ENCODE measurements around the gene PRR5.

GRCh38 chr22:44743804-44744211 is 41.8 kb downstream of the PRR5 start:
- TF ChIP-seq, protein P1, sequence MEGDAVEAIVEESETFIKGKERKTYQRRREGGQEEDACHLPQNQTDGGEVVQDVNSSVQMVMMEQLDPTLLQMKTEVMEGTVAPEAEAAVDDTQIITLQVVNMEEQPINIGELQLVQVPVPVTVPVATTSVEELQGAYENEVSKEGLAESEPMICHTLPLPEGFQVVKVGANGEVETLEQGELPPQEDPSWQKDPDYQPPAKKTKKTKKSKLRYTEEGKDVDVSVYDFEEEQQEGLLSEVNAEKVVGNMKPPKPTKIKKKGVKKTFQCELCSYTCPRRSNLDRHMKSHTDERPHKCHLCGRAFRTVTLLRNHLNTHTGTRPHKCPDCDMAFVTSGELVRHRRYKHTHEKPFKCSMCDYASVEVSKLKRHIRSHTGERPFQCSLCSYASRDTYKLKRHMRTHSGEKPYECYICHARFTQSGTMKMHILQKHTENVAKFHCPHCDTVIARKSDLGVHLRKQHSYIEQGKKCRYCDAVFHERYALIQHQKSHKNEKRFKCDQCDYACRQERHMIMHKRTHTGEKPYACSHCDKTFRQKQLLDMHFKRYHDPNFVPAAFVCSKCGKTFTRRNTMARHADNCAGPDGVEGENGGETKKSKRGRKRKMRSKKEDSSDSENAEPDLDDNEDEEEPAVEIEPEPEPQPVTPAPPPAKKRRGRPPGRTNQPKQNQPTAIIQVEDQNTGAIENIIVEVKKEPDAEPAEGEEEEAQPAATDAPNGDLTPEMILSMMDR (conservative IDR thresholded peaks at IDR 0.05; ENCODE audit: low read length): no peak
- TF ChIP-seq EZH2phosphoT487 (IDR thresholded peaks at IDR 0.05; ENCODE audit: borderline replicate concordance, low read depth, low read length): no peak
